Peyer's patch (tissue), 4 donors: ENCODE results near the gene TMEM164.

Experiments
- POLR2A ChIP-seq, 2 donors: fragments of 450-650 bp; IDR thresholded peaks; one replicate each; pipeline ENCODE4 v1.5.1; 2017; ENCODE audit warnings: antibody characterized with exemption in 2 of 2, mild to moderate bottlenecking in 2 of 2, moderate library complexity in 2 of 2
- TF ChIP-seq, protein P1 (sequence below), 6 experiments: fragments of 450-650 bp in 4 of 6; fragments of 200-600 bp in 2 of 6; sonication (generic) in 1 of 6; IDR thresholded peaks; one replicate each; pipeline ENCODE4 v1.5.1; 2017 to 2019; ENCODE audit warnings: antibody characterized with exemption in 6 of 6, mild to moderate bottlenecking in 3 of 6, moderate library complexity in 1 of 6

DNA sequence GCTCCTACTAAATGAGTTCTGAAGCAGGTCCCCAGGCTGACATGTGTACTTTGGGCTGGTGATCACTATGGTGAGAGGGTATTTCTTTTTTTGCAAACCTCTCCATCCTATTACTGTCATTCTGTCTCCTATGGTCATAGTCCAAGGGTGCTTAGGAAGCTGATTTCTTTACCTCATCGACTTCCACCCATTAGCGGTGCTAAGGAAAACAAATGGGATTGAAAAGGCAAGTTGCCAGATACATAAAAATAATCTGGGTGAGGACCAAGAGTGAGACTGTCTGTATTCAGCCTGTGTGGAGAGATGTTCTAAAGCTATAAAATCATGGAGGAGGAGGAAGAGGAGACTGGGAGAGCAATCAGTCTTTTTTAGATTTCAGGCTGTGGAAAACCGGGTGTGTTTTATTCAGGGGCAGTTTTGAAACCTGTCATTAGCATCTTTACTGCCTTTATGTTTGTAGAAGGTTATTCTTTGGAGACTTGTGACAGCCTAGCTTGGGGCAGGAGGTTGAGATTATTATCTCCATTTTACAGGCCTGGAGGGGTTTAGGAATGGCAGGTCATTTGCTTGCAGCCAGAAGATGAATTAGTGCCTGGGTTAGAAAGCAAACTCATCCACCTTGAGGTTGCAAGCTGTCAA lies 1.9 kb downstream of the TMEM164 start:
- TF ChIP-seq, protein P1, sequence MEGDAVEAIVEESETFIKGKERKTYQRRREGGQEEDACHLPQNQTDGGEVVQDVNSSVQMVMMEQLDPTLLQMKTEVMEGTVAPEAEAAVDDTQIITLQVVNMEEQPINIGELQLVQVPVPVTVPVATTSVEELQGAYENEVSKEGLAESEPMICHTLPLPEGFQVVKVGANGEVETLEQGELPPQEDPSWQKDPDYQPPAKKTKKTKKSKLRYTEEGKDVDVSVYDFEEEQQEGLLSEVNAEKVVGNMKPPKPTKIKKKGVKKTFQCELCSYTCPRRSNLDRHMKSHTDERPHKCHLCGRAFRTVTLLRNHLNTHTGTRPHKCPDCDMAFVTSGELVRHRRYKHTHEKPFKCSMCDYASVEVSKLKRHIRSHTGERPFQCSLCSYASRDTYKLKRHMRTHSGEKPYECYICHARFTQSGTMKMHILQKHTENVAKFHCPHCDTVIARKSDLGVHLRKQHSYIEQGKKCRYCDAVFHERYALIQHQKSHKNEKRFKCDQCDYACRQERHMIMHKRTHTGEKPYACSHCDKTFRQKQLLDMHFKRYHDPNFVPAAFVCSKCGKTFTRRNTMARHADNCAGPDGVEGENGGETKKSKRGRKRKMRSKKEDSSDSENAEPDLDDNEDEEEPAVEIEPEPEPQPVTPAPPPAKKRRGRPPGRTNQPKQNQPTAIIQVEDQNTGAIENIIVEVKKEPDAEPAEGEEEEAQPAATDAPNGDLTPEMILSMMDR (IDR thresholded peaks at IDR 0.05), result no peak
- no peak for TF ChIP-seq POLR2A (IDR thresholded peaks at IDR 0.05)
